ENCODE data around the gene MEX3B.
"Not testable (repeated sequence)": the region's sequence is repeated elsewhere in the genome, so short reads cannot be mapped to it uniquely, and the experiment has no call there.

Gene MEX3B

GRCh38 chr15:82043130-82043673, 2.6 kb downstream of the MEX3B start:
- Mint-ChIP-seq H3K4me1 (peaks cover 17% of the 10 kb centered on the region), H3K9me3 (no peaks in the 10 kb centered on the region), H3K27ac (no peak overlapping the region), H3K27me3 (peaks cover 18% of the 10 kb centered on the region), H3K4me3 (no peak overlapping the region), H3K36me3 (ENCODE audit: low read depth) (no peaks in the 10 kb centered on the region)
- no peak for DNase-seq
- ATAC-seq = no peak

DNA sequence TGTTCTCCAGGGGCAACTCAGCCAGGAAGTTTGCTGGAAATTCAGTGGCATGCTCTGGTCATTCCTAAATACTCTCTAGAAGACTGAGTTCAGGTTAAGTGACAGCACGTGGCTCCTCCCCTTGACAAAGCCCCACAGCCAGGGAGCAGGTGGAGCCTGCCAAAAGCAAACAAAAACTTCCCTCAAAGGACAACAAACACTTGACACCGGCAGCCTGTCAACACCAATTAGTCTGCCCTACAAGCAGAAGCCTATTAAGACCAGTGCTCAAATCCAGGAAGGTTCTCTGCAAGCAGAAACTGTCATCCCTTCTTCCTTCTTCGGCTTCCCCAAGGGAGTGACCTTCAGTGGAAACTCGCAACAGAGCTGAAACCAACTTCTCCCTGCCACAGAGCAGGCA, 5.0 kb downstream of the MEX3B start:
- ATAC-seq (no peak), DNase-seq (no peak)
- Mint-ChIP-seq H3K4me3 (no peak overlapping the region), H3K9me3 (no peaks in the 10 kb centered on the region), H3K27me3 (peaks cover 11% of the 10 kb centered on the region), H3K27ac (no peak overlapping the region), H3K36me3 (ENCODE audit: low read depth) (no peaks in the 10 kb centered on the region), H3K4me1 (peaks cover 10% of the 10 kb centered on the region)

DNA sequence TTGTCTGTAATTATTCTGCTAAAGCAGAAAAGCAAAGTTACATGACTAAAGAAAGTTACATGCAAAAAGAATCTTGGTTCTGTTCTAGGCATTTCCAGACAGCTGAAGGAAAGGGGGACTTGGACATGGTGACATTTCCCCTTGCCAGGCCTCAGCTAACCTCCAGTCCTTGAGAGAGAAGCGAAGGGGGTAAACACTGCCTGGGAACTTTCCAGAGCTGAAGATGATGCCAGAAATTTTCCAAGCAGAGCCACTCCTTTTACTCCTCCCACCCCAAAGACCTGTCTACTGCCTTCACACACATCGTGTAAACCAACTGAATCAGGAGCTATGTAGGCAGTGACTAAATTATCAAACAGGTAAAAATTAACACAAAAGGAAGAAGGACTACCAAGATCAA, 5.4 kb downstream of the MEX3B start:
- ATAC-seq (no peak), DNase-seq (no peak)
- peaks cover 10% of the 10 kb centered on the region for H3K27me3 Mint-ChIP-seq
- H3K4me3 Mint-ChIP-seq = no peak overlapping the region
- no peak overlapping the region for H3K27ac Mint-ChIP-seq
- H3K4me1 Mint-ChIP-seq = peaks cover 10% of the 10 kb centered on the region
- no peaks in the 10 kb centered on the region for H3K9me3 Mint-ChIP-seq
- no peaks in the 10 kb centered on the region for H3K36me3 Mint-ChIP-seq (ENCODE audit: low read depth)

GRCh38 chr15:82039871-82040270, 5.9 kb downstream of the MEX3B start:
- H3K9me3 Mint-ChIP-seq = no peaks in the 10 kb centered on the region
- H3K27me3 Mint-ChIP-seq = peaks cover 5% of the 10 kb centered on the region
- peaks cover 6% of the 10 kb centered on the region for H3K4me1 Mint-ChIP-seq
- no peak overlapping the region for H3K27ac Mint-ChIP-seq
- ATAC-seq (no peak), DNase-seq (no peak)
- no peak overlapping the region for H3K4me3 Mint-ChIP-seq
- H3K36me3 Mint-ChIP-seq (ENCODE audit: low read depth) = no peaks in the 10 kb centered on the region

- Mint-ChIP-seq H3K36me3 (ENCODE audit: low read depth) (no peaks in the 10 kb centered on the region), H3K4me3 (no peak overlapping the region), H3K4me1 (no peaks in the 10 kb centered on the region), H3K27ac (no peak overlapping the region), H3K27me3 (peaks cover 1% of the 10 kb centered on the region), H3K9me3 (no peaks in the 10 kb centered on the region)
- DNase-seq (no peak), ATAC-seq (no peak)
These were observed 9.4 kb downstream of the MEX3B start for GRCh38 chr15:82036461-82036860.

DNA sequence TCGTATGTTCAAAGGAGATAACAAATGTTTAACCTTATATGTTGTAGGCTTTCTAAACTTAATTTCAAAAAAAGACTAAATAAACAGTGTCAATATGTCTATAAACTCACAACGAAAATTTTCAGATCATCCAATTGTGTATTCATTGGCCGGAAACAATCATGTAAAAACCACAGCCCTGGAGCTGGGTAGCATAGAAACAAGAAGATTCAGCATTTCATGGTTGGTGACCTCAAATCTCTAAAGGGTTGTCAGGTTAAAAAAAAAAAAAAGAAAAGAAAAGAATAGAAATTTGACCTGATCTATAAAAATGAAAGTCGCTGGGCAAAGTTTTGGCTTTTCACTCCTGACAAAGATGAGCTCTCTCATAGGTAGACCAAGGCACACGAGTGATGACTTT, 13.9 kb downstream of the MEX3B start:
- Mint-ChIP-seq H3K27ac (no peak overlapping the region), H3K9me3 (no peaks in the 10 kb centered on the region), H3K4me3 (no peak overlapping the region), H3K4me1 (no peaks in the 10 kb centered on the region), H3K36me3 (ENCODE audit: low read depth) (no peaks in the 10 kb centered on the region), H3K27me3 (no peaks in the 10 kb centered on the region)
- ATAC-seq (no peak), DNase-seq (no peak)

DNA sequence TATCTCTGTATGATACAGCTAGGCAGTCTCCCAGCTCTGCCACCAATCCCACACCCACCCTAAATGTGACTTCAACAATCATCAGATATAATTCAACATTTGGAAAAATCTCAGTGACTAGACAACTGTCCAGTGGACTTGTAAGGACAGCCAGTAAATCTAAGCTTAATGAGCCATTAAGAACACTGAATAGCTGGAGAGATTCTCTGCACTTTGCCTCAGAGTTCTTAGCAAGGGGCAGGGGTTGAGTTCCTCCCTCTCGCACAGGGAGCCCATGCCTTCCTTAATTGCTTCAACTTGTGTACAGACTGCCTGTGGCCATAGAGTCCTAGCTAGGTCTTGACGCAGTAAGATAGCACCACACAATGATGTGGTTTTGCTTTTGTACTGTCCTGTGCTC, 15.6 kb downstream of the MEX3B start:
- no peak overlapping the region for H3K4me3 Mint-ChIP-seq
- H3K27me3 Mint-ChIP-seq = no peaks in the 10 kb centered on the region
- no peaks in the 10 kb centered on the region for H3K36me3 Mint-ChIP-seq (ENCODE audit: low read depth)
- DNase-seq (no peak), ATAC-seq (no peak)
- no peaks in the 10 kb centered on the region for H3K4me1 Mint-ChIP-seq
- no peak overlapping the region for H3K27ac Mint-ChIP-seq
- no peaks in the 10 kb centered on the region for H3K9me3 Mint-ChIP-seq

- H3K27me3 Mint-ChIP-seq; H3K4me3 Mint-ChIP-seq; ATAC-seq; H3K36me3 Mint-ChIP-seq (ENCODE audit: low read depth); H3K4me1 Mint-ChIP-seq; DNase-seq; H3K27ac Mint-ChIP-seq; H3K9me3 Mint-ChIP-seq: not testable (repeated sequence)
These were observed 17.7 kb downstream of the MEX3B start for GRCh38 chr15:82028163-82028562.

DNA sequence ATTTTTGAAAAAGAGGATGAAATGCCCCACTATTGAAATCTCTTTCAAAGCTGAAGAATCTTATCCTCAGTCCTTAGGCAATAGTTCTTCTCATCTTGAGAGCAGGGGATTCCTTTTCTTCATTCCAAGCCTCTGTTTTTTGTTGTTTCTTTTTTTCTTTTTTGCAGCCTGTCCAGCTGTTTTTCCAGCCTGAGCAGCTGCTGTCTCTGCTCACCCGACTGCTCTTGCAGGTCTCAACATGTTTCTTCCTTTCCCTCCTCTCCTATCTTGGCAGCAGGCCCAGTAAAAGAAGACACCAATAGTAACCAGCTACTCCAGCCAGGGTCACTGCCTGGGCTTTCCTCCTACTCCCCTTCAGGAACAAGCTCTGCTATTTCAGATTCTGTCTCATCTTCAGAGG, 23.8 kb downstream of the MEX3B start:
- H3K36me3 Mint-ChIP-seq (ENCODE audit: low read depth) = no peaks in the 10 kb centered on the region
- H3K4me1 Mint-ChIP-seq = no peaks in the 10 kb centered on the region
- H3K9me3 Mint-ChIP-seq = peaks cover 4% of the 10 kb centered on the region
- no peak overlapping the region for H3K4me3 Mint-ChIP-seq
- ATAC-seq (no peak), DNase-seq (no peak)
- H3K27me3 Mint-ChIP-seq = peaks cover 8% of the 10 kb centered on the region
- no peak overlapping the region for H3K27ac Mint-ChIP-seq

- H3K4me3 Mint-ChIP-seq = no peak overlapping the region
- ATAC-seq (no peak), DNase-seq (no peak)
- no peaks in the 10 kb centered on the region for H3K4me1 Mint-ChIP-seq
- peaks cover 11% of the 10 kb centered on the region for H3K27me3 Mint-ChIP-seq
- H3K27ac Mint-ChIP-seq = no peak overlapping the region
- H3K36me3 Mint-ChIP-seq (ENCODE audit: low read depth) = no peaks in the 10 kb centered on the region
- H3K9me3 Mint-ChIP-seq = peaks cover 4% of the 10 kb centered on the region
These were observed 25.0 kb downstream of the MEX3B start for GRCh38 chr15:82020625-82021394.

DNA sequence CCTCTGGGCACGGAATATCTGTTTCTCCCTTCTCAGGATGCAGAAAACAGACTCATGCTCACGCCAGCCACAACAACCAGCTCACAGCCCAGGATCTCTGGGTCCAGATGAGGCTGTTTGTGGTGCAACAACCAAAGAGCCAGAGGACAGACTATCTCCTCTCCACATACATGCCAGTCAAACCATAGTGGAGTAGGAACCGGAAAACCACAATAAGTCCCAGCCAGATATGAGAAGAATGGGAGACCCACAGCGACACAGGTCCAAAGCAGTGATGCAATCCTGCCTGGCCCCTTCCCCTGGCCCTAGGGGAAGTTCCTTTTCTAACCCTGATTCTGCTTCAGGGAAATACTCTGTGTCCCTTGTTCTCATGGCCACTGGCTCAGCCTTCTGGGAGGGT, 27.6 kb downstream of the MEX3B start:
- ATAC-seq (no peak), DNase-seq (no peak)
- H3K27ac Mint-ChIP-seq = no peak overlapping the region
- no peak overlapping the region for H3K4me3 Mint-ChIP-seq
- no peaks in the 10 kb centered on the region for H3K36me3 Mint-ChIP-seq (ENCODE audit: low read depth)
- peaks cover 11% of the 10 kb centered on the region for H3K27me3 Mint-ChIP-seq
- H3K9me3 Mint-ChIP-seq = no peaks in the 10 kb centered on the region
- H3K4me1 Mint-ChIP-seq = no peaks in the 10 kb centered on the region

GRCh38 chr15:82017656-82018055, 28.2 kb downstream of the MEX3B start:
- H3K36me3 Mint-ChIP-seq (ENCODE audit: low read depth) = no peaks in the 10 kb centered on the region
- ATAC-seq = no peak

GRCh38 chr15:82014989-82015388, 30.8 kb downstream of the MEX3B start:
- Mint-ChIP-seq H3K9me3 (no peaks in the 10 kb centered on the region), H3K4me1 (no peaks in the 10 kb centered on the region), H3K27ac (no peak overlapping the region), H3K36me3 (ENCODE audit: low read depth) (no peaks in the 10 kb centered on the region), H3K27me3 (peaks cover 10% of the 10 kb centered on the region), H3K4me3 (no peak overlapping the region)
- no peak for DNase-seq
- ATAC-seq = no peak

More at GRCh38 chr15:82017656-82018055, 28.2 kb downstream of the MEX3B start:
- Mint-ChIP-seq H3K4me3 (no peak overlapping the region), H3K9me3 (no peaks in the 10 kb centered on the region), H3K27ac (no peak overlapping the region), H3K27me3 (peaks cover 11% of the 10 kb centered on the region), H3K4me1 (no peaks in the 10 kb centered on the region)
- no peak for DNase-seq

DNA sequence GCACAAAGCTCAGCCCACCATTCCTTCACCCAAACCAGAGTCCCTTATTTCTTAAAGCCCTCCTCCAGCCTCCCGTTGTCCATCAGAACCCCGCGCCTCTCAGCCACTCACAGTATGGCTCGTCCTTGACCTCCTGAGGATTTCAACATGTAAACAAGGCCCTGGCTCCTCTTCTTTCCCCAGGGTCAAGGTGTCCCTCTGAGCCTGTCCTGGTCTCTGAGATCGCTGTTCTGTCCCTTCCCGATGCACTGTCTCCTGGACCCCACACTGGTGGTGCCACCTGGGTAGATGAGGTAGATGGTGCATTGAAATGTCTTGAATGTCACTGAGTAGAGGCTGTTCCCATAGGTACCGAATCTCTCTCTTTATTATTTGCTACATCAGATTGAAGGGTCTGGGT, 32.9 kb downstream of the MEX3B start:
- no peaks in the 10 kb centered on the region for H3K4me1 Mint-ChIP-seq
- H3K27me3 Mint-ChIP-seq = peaks cover 9% of the 10 kb centered on the region
- DNase-seq = no peak
- H3K27ac Mint-ChIP-seq = no peak overlapping the region
- no peak for ATAC-seq
- no peaks in the 10 kb centered on the region for H3K9me3 Mint-ChIP-seq
- no peaks in the 10 kb centered on the region for H3K36me3 Mint-ChIP-seq (ENCODE audit: low read depth)
- H3K4me3 Mint-ChIP-seq = no peak overlapping the region

- Mint-ChIP-seq H3K27ac (no peak overlapping the region), H3K27me3 (peaks cover 2% of the 10 kb centered on the region), H3K4me1 (no peaks in the 10 kb centered on the region), H3K9me3 (no peaks in the 10 kb centered on the region), H3K4me3 (no peak overlapping the region), H3K36me3 (ENCODE audit: low read depth) (no peaks in the 10 kb centered on the region)
- ATAC-seq = no peak
- DNase-seq = no peak
These were observed 40.6 kb downstream of the MEX3B start for GRCh38 chr15:82005239-82005638.

DNA sequence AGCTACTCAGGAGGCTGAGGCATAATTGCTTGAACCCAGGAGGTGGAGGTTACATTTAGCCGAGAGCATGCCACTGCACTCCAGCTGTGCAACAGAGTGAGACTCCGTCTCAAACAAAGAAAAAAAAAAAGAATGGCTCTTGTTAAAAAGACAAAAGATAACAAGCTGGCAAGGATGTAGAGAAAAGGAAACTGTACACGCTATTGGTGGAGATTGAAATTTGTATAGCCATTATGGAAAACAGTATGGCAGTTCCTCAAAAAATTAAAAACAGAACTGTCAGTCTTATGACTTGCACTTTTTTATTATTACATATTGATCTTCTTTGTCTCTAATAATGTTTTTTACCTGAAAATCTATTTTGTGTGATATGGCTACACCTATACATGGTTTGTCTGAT, 41.9 kb downstream of the MEX3B start:
- no peak overlapping the region for H3K4me3 Mint-ChIP-seq

More for the DNA sequence above, 41.9 kb downstream of the MEX3B start:
- peaks cover 2% of the 10 kb centered on the region for H3K27me3 Mint-ChIP-seq
- DNase-seq = no peak
- no peak for ATAC-seq
- H3K9me3 Mint-ChIP-seq = no peaks in the 10 kb centered on the region
- H3K36me3 Mint-ChIP-seq (ENCODE audit: low read depth) = no peaks in the 10 kb centered on the region
- no peaks in the 10 kb centered on the region for H3K4me1 Mint-ChIP-seq
- no peak overlapping the region for H3K27ac Mint-ChIP-seq

Measured in activated naive CD8-positive, alpha-beta T cell treated with anti-CD3 and anti-CD28 coated beads, Interleukin-2, amount 50 U/mL, for 24 hours (primary cell).